Stomach (tissue), 9 donors: ENCODE measurements around the gene FTO. TPM values are rescaled to one million over a fixed set of nuclear protein-coding genes. Genes with fewer than 3 reads are reported as not detected.
A peak's percentile ranks its signal among the peaks of the same experiment; 100 is the strongest.

Experiments used
- DNase-seq, 2 donors: peaks; one replicate each; pipeline versions ENCODE4 v3.0.0 to v3.0.0-alpha.2; 2013 to 2019
- H3K27ac ChIP-seq, 5 donors: fragments of 200-600 bp in 4 of 5; sonication (generic) in 4 of 5; one replicate each; pipeline ENCODE4 v1.5.1; 2013 to 2019; ENCODE audit warnings: mild to moderate bottlenecking in 1 of 5, moderate library complexity in 1 of 5
- H3K27me3 ChIP-seq, 3 donors: fragments of 200-600 bp; sonication (generic); one replicate each; pipeline ENCODE4 v1.5.1; 2017 to 2019; ENCODE audit warnings: mixed run types in 1 of 3
- H3K36me3 ChIP-seq, 4 donors: fragments of 200-600 bp; sonication (generic); 1 replicate in 3 of 4; 2 replicates in 1 of 4; pipeline ENCODE4 v1.5.1; 2016 to 2019
- H3K4me1 ChIP-seq, 4 donors: fragments of 200-600 bp; sonication (generic); one replicate each; pipeline ENCODE4 v1.5.1; 2016 to 2019
- H3K4me3 ChIP-seq, 4 donors: fragments of 200-600 bp; sonication (generic) in 3 of 4; one replicate each; pipeline ENCODE4 v1.5.1; 2016 to 2019; ENCODE audit warnings: mild to moderate bottlenecking in 1 of 4
- H3K9me3 ChIP-seq, 4 donors: fragments of 200-600 bp; sonication (generic); one replicate each; pipeline ENCODE4 v1.5.1; 2016 to 2019
- CTCF ChIP-seq, 7 experiments: fragments of 450-650 bp in 4 of 7; fragments of 200-600 bp in 3 of 7; sonication (generic) in 3 of 7; IDR thresholded peaks; one replicate each; pipeline ENCODE4 v1.5.1; 2016 to 2019; ENCODE audit warnings: antibody characterized with exemption in 7 of 7, control low read depth in 2 of 7, mild to moderate bottlenecking in 1 of 7
- EP300 ChIP-seq: sonication (generic); formaldehyde crosslinking; IDR thresholded peaks from one replicate; pipeline ENCODE4 v1.6.1; 2017; ENCODE audit warnings: antibody characterized with exemption
- POLR2A ChIP-seq, 4 donors: fragments of 450-650 bp; IDR thresholded peaks; one replicate each; pipeline ENCODE4 v1.6.1; 2016; ENCODE audit warnings: antibody characterized with exemption in 4 of 4, control low read depth in 2 of 4, mild to moderate bottlenecking in 1 of 4, moderate library complexity in 1 of 4
- POLR2AphosphoS5 ChIP-seq, 3 donors: sonication (generic); formaldehyde crosslinking; IDR thresholded peaks; one replicate each; pipeline ENCODE4 v1.6.1; 2016; ENCODE audit warnings: antibody characterized with exemption in 3 of 3
- WGBS, 5 donors: extraction: QIAGEN DNeasy Blood & Tissue Kit in 3 of 5; methylation state at CpG; one replicate each; pipeline versions ENCODE4 v1.1.5 to v1.1.7; 2013 to 2018; 5-methylcytosine and 5-hydroxymethylcytosine counted together
- intact Hi-C: fragments of 100-400 bp; cut with DNase I; formaldehyde crosslinking; loops from one replicate; pipeline ENCODE4 v1.15.1; 2023; ENCODE audit warnings: low total_unique reads
- polyA plus RNA-seq, 3 donors: library from polyadenylated mRNA; stranded (reverse); fragments of 200-250 nt; gene quantifications; one replicate each; pipeline ENCODE4 v1.2.3, GENCODE V29; 2013
- total RNA-seq, 5 donors: library from RNA; depleted of rRNA; stranded (reverse); fragments of >200 nt; gene quantifications; one replicate each; pipeline versions ENCODE4 v1.1.0 to v1.2.3, GENCODE V29; 2014 to 2016
- donor health status: healthy with polysubstance abuse.
- donor health status: Bipolar disorder and iron deficiency.
- donor health status: healthy.

FTO gene
- total and polyA plus RNA-seq, 8 donors = 9.3 to 88.7 (median 24.6) TPM

- Histone ChIP-seq H3K9me3 (no peaks in the 10 kb centered on the region), H3K36me3 (no peaks in the 10 kb centered on the region), H3K4me3 (no peak overlapping the region), H3K27me3 (no peaks in the 10 kb centered on the region), H3K27ac (no peak overlapping the region), H3K4me1 (peaks cover 0 to 40% (median 23%) of the 10 kb centered on the region in 4 donors)
- intact Hi-C loops = no loop called here
- peak in 1 of 2 donors; percentile 33 for DNase-seq
- TF ChIP-seq EP300 (no peak), POLR2A (IDR thresholded peaks at IDR 0.05) (no peak), CTCF (IDR thresholded peaks at IDR 0.05) (no peak), POLR2AphosphoS5 (IDR thresholded peaks at IDR 0.05) (no peak)
Measured at GRCh38 chr16:53785044-53785443, 81.1 kb downstream of the FTO start.

- intact Hi-C loops = no loop called here
- no peak overlapping the region for H3K4me3 ChIP-seq
- WGBS, 5 donors = 69 to 88% (median 81%) methylated on average over 3 of the region's 3 CpGs
- TF ChIP-seq POLR2A (IDR thresholded peaks at IDR 0.05) = no peak
- no peak for TF ChIP-seq POLR2AphosphoS5 (IDR thresholded peaks at IDR 0.05)
- TF ChIP-seq CTCF (IDR thresholded peaks at IDR 0.05) = no peak
- no peak for TF ChIP-seq EP300
- DNase-seq = no peak
- no peaks in the 10 kb centered on the region for H3K9me3 ChIP-seq
- H3K36me3 ChIP-seq = no peaks in the 10 kb centered on the region
- H3K27me3 ChIP-seq = no peaks in the 10 kb centered on the region
- H3K4me1 ChIP-seq = peaks cover 0 to 33% (median 18%) of the 10 kb centered on the region in 4 donors
- no peak overlapping the region for H3K27ac ChIP-seq
Measured at GRCh38 chr16:53785916-53786315, 82.0 kb downstream of the FTO start.

GRCh38 chr16:53787423-53787822 lies 83.5 kb downstream of the FTO start:
- peaks cover 0 to 18% (median 5%) of the 10 kb centered on the region in 4 donors for H3K4me1 ChIP-seq
- TF ChIP-seq CTCF (IDR thresholded peaks at IDR 0.05) = no peak
- TF ChIP-seq EP300 = no peak
- no peak for TF ChIP-seq POLR2AphosphoS5 (IDR thresholded peaks at IDR 0.05)
- TF ChIP-seq POLR2A (IDR thresholded peaks at IDR 0.05) = no peak
- H3K36me3 ChIP-seq = no peaks in the 10 kb centered on the region
- intact Hi-C loops = no loop called here
- no peaks in the 10 kb centered on the region for H3K9me3 ChIP-seq
- 96 to 99% (median 97%) methylated on average over 2 of the region's 2 CpGs for WGBS, 5 donors
- H3K27ac ChIP-seq = no peak overlapping the region
- H3K4me3 ChIP-seq = no peak overlapping the region
- no peak for DNase-seq
- no peaks in the 10 kb centered on the region for H3K27me3 ChIP-seq

- H3K27ac ChIP-seq = no peak overlapping the region
- DNase-seq = no peak
- no peak for TF ChIP-seq CTCF (IDR thresholded peaks at IDR 0.05)
- no peak for TF ChIP-seq EP300
- no peak for TF ChIP-seq POLR2AphosphoS5 (IDR thresholded peaks at IDR 0.05)
- no peak for TF ChIP-seq POLR2A (IDR thresholded peaks at IDR 0.05)
- H3K9me3 ChIP-seq = no peaks in the 10 kb centered on the region
- 84 to 94% (median 88%) methylated on average over 2 of the region's 2 CpGs for WGBS, 5 donors
- no peaks in the 10 kb centered on the region for H3K27me3 ChIP-seq
- peaks cover 0 to 17% (median 5%) of the 10 kb centered on the region in 4 donors for H3K4me1 ChIP-seq
- intact Hi-C loops = no loop called here
- no peaks in the 10 kb centered on the region for H3K36me3 ChIP-seq
- H3K4me3 ChIP-seq = no peak overlapping the region
Measured at GRCh38 chr16:53789137-53789536, 85.2 kb downstream of the FTO start.
